G401 (cell line): ENCODE results near the gene RAB36. TPM values are rescaled to one million over a fixed set of nuclear protein-coding genes. Genes with fewer than 3 reads are reported as not detected.
A peak's percentile ranks its signal among the peaks of the same experiment; 100 is the strongest.

Experiments
- DNase-seq: peaks from one replicate; pipeline ENCODE4 v3.0.0-alpha.2; 2015; ENCODE audit warnings: low spot score
- in situ Hi-C: cut with HindIII; loops from 2 replicates; pipeline ENCODE4 v1.10.0; 2016; ENCODE audit warnings: low sequenced_read_pairs, mixed read lengths
- total RNA-seq: library from RNA; depleted of rRNA; stranded (reverse); fragments of >200 nt; shearing (Covaris generic); gene quantifications from 2 replicates; pipeline ENCODE4 v1.2.3, GENCODE V29; 2014

RAB36 gene
- total RNA-seq, 1 experiment from 2014 or later, result 1.5 TPM

DNA sequence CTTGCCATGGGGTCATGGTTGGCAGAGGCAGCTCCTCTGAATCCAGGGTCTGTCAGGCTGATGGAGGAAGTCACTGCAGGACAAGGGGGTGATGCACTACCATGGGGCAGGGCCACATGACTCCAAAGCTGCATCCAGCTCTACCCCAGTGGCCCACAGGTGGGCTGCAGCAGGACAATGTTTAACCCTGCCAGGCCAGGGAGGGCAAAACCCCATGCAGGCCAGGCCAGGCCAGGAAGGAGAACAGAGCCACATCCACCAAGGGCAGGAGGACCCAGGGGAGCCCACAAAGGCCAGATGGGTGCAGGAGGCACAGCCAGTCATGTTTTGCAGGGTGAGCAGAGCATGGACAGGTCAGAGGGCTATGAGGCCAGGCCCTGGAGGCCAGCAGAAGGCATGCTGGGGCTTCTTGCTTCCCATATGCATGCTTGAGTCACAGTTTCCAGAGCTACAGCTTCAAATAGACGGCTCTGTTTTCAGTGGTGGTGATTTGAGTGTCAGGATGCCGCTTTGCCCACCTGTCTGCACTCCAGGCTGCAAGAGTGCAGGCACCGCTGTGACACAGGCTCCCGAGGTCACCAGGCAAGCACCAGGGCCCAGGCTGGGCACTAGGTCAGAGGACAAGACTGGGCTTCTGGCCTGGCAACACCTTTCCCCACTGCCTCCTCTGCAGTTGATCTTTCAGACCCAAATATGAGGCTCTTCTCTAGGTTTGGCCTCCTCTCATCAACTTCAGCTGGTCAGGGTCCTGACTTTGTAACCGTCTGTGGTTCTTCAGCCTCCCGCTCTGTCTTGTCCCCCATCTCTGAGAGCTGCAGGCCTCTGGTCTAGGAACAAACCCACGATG lies 26.4 kb upstream of the RAB36 start:
- in situ Hi-C loops, result no loop called here
- no peak for DNase-seq

DNA sequence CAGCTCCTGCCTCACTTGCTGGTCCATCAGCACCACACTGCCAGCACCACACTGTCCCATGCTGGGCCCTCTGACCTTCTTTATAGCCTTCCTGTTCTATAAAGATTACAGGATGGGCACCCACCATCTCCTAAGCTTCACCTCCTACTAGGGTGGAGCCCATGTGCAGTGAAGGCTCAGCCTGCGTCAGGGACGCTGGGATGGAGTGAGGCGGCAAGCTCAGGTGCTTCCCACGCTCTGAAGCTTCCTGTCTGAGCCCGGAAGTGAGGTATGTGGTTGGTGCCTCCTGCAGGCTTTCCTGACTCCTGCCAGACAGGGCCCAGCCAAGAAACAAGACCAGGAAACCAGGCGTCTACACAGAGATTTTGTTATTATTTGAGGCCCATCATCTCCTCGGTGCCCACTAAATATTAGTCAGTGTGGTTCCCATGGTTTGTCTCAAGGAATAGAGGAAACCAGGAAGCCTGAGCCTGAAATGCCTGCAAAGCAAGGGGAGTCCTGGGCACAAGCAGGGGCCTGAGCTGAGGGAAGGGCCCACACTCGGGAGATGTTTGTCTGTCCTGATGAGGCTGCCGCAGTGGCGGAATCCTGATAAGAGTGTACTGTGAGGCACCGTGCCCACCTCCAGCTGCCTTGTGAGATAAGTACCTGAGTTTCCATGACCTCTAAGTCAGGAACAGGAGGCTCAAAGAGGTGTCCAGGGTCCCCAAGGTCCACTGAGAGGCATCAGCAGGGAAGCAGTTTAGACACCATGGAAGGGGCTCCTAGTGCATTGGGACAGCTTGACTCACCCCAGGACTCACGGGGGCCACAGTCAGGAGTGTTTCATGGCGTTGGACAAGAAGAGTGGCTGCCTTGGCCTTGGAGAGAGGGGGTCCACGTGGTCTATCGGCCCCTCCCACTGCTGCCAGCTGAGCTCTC lies 25.5 kb upstream of the RAB36 start:
- DNase-seq, result peak; percentile 38
- in situ Hi-C loops, result no loop called here

DNA sequence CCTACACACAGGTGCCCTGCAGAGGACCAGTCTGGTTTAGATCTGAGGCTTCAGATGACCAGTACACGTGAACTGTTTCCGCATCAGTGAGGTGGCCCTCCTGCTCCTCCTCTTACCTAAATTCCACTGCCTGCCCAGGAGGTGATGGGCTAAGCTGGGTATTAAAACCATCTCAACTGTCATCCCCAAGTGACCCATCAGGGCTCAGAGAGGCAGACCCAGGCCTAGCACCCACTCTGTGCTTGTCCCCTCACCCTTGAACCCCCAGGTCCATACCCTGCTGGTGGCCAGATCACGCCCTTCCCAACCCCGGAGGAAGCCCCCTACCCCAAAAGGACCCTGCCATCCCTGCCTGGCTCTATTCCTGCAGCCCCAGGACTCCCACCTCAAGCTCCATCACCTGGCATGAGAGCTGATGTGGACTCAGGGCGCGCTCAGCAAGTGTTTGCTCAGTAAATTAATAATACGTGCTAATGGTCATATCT lies 24.8 kb upstream of the RAB36 start:
- no peak for DNase-seq
- in situ Hi-C loops, result no loop called here

DNA sequence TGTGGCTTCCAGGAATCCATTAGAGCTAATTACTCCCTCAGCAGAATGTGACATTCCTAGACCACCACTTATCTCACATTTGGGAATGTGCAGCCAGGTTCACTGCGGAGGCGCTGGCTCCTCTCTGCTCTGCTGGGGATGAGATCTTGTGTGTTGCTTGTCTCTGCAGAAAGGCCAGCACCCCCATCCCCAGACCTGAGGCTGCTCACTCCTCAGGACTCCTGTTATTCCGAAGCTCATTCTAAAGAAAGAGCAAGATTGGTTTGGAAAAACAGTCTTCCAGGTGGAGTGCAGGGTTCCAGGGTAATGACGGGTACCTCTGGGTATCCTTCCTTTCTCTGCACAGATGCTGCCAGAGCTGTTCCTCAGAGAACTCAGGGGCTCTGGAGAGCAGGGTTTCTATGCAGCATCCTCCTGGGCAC lies 24.3 kb upstream of the RAB36 start:
- in situ Hi-C loops, result no loop called here
- no peak for DNase-seq

DNA sequence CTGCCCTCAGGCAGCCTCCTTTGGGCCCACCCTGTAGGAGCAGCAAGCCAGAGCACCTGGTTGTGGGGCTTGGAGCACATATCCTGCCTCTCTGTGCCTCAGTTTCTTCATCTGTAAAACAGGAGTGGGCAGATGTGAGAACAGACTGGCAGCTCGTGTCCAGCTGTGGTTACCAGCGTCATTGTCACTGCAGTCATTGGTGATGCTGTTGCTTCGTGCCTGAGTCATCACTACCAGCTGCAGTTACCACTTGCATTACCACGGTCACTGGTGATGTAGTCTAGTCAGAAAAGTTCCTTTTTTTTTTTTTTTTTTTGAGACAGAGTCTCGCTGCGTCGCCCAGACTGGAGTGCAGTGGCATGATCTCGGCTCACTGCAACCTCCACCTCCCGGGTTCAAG lies 23.9 kb upstream of the RAB36 start:
- in situ Hi-C loops, result no loop called here
- no peak for DNase-seq

DNA sequence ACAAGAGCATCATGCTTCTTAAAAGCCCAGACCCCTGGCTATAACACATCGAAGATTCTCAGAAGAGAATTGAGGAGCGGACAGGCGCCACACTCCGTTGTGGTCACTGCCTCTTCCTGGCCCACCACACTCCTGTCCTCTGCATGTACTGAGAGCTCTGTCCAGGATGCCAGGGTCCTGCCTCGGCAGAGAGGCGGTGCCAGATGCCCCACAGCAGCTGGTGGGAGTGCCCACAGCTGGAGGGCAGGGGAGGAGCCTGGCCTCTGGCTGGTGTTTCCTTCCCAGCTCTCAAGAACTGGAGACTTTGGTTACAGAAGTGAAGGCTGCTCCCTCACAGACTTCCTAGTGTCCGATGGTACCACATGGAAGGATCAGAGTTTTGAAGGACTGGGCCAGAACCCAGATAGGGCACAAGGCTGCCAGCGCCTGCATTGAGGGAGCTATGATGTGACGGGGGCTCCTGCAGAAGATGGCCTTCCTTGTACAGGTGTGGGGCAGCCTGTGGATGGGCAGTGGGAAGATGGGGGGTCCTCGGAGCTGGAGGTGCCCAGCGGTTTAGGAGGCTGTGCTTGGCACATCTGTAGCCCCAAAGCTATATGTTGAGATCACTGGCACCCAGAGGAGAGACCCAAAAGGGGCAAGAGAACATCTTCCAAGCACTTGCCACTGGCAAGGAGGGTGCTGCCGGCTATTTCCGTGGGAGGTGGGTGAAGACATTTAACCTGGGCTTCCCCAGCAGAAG lies 22.9 kb upstream of the RAB36 start:
- no peak for DNase-seq
- in situ Hi-C loops, result no loop called here

DNA sequence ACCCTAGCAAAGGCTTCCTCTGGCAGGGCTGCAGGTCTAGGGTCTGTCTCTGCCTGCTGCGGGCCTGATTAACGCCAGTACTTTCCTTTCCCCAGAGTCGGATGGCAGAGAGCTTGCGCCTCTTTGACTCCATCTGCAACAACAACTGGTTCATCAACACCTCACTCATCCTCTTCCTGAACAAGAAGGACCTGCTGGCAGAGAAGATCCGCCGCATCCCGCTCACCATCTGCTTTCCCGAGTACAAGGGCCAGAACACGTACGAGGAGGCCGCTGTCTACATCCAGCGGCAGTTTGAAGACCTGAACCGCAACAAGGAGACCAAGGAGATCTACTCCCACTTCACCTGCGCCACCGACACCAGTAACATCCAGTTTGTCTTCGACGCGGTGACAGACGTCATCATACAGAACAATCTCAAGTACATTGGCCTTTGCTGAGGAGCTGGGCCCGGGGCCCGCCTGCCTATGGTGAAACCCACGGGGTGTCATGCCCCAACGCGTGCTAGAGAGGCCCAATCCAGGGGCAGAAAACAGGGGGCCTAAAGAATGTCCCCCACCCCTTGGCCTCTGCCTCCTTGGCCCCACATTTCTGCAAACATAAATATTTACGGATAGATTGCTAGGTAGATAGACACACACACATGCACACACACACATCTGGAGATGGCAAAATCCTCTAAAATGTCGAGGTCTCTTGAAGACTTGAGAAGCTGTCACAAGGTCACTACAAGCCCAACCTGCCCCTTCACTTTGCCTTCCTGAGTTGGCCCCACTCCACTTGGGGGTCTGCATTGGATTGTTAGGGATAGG lies 22.1 kb upstream of the RAB36 start:
- no peak for DNase-seq
- in situ Hi-C loops, result no loop called here

DNA sequence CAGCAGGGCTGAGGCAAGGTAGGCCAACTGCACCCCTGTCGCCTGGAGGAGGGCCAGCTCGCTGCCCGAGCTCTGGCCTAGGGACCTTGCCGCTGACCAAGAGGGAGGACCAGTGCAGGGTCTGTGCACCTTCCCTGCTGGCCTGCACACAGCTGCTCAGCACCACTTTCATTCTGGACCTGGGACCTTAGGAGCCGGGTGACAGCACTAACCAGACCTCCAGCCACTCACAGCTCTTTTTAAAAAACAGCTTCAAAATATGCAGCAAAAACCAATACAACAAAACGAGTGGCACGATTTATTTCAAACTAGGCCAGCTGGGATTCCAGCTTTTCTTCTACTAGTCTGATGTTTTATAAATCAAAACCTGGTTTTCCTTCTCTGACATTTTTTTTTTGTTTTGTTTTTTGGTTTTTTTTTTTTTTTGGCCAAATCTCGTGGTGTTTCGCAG lies 21.4 kb upstream of the RAB36 start:
- DNase-seq, result no peak
- in situ Hi-C loops, result no loop called here

DNA sequence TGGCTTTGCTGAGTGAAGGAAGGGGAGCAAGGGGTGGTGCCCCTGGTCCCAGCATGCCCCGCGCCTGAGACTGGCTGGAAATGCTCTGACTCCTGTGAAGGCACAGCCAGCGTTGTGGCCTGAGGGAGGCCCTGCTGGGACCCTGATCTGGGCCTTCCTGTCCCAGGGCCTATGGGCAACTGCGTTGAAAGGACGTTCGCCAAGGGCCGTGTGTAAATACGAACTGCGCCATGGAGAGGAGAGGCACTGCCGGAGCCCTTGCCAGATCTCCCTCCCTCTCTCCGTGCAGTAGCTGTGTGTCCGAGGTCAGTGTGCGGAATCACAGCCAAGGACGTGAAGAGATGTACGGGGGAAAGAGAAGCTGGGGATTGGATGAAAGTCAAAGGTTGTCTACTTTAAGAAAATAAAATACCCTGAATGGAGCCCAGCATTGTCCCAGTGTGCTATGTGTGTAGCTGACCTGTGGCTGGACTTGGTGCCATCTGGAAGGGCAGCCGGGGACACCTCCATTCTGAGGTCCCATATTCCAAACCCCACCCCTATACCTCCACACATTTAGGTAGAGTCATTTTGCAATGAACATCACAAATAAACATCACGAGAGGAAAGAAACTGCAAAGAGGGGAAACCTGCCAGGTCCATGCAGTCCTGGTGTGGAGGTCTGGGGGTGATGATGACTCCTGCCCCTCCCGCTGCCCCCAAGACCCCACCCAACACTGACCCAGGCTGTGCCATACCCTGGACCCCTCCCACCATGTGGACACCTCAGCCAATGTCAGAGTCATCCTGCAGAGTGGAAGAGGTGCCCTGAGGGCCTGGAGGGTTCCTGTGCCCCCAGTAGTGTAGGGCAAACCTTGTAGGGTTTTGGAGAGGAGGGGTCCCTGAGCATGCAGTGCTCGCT lies 20.4 kb upstream of the RAB36 start:
- peak; percentile 43 for DNase-seq
- in situ Hi-C loops, result no loop called here

DNA sequence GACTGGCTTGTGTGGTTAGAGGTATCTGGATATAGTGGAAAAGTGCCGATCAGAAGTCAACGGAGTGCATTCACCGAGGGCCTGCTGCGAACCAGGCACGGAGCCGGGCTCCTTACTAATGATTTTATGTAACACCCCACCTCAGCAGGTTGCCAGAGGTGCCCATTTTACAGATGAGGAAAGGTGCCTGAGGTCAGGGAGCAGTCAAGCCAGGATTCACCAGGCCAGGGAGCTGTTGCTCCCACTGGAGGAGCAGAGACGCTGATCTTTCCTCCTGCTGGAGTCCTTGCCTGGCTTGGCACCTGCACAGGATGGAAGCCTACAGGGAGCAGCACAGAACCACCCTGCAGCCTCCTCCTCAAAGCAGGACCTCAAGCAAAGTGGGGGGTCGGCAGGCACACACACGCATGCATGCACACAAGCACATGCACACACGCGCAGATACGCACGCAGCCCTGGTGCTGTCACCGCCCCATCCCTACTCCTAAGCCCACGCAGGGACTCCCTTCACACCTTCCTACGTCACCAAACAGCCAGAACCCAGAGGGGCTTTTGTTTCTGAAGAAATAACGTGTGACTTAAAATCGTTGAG lies 19.7 kb upstream of the RAB36 start:
- in situ Hi-C loops, result no loop called here
- no peak for DNase-seq

DNA sequence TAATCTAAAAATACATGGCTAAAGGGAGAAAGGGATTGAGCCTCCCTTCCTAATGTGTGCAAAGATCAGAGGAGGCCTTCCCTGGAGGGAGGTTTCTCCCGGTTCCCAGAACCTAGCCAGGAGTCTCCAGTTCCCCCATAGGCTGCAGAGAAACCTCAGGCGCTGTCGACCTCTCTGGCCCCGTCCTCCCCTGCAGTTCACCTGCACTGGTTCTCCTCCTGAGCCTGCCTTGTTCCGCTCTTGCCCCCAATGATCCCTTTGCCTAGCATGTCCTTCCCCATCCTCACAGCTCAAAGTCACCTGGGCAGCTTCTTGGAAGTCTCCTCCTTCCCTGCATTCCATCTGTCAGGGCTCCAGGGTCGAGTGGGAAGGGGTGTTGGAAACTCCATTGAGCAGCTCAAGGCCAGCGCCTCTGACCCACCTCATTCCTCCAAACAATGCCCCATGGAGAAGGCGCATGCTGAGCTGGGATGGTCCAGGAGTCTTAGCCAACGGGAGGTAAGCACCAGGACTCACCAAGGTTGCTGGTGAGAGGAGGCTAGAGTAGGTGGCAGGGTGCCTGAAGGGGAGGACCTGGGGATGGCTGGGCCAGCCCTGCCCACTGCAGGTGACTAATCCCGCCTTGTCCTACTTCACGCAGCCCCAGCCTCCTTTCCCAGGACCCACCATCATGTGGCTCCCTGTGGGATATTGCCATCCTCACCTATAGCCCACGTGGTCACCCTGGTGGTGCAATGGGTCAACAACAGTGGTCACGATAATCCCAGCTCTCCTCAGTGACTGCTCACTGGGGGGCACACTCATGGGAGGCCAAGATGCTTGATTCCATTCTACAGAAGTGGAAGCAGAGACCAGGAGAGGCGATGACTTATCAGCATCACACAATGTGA lies 18.9 kb upstream of the RAB36 start:
- in situ Hi-C loops, result no loop called here

DNA sequence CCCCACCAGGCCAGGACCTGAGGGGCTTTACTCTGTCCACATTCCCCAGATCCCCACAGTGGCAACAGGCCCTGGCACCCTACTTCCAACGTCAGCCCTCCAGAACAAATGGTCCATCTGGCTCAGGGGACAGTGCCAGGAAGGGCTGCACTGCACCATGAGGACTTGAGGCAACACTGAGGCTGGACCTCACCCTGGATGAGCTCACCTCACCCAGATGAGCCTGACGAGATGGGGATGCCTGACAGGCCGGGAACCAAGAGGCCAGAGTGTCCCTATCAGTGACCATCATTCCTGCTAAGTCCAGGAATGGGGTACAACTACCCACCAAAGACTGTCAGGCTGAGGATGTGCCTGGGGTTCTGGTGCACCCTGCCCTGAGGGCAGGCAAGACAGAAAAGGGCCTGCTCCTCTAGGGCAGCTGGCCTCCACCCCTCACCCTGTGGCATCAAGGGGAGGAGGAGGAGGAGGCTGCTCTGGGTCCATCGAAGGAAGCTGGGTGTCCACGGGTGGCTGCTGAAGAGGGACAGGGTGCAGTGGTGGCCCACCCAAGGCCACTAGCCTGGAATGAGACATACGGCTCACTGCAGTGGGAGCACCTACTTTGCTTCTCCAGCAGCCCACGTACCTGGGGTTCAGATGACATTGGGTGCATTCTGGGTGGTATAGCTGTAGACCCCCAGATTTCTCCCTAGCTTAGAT lies 18.1 kb upstream of the RAB36 start:
- DNase-seq, result peak; percentile 67
- in situ Hi-C loops, result no loop called here

More for the DNA sequence above, 18.9 kb upstream of the RAB36 start:
- peak; percentile 32 for DNase-seq

DNA sequence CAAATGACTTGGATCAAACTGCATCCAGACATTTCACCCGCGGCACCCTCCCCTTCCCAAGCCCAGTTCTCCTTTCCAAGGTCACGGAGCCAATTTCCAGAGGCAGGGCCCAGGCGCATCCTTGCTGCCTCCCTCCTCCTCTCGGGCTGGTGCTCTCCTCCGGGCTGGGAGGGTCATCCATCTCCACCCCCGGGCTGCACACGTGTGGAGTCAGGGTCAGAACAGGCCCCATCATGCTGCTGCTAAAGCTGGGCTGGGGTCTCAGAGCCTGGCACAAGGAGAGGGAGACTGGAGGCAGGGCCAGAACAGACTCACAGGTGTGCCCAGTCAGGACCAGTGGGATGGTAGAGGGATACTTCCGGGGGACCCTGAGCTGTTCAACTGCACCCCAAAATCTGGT lies 17.5 kb upstream of the RAB36 start:
- no peak for DNase-seq
- in situ Hi-C loops, result no loop called here

DNA sequence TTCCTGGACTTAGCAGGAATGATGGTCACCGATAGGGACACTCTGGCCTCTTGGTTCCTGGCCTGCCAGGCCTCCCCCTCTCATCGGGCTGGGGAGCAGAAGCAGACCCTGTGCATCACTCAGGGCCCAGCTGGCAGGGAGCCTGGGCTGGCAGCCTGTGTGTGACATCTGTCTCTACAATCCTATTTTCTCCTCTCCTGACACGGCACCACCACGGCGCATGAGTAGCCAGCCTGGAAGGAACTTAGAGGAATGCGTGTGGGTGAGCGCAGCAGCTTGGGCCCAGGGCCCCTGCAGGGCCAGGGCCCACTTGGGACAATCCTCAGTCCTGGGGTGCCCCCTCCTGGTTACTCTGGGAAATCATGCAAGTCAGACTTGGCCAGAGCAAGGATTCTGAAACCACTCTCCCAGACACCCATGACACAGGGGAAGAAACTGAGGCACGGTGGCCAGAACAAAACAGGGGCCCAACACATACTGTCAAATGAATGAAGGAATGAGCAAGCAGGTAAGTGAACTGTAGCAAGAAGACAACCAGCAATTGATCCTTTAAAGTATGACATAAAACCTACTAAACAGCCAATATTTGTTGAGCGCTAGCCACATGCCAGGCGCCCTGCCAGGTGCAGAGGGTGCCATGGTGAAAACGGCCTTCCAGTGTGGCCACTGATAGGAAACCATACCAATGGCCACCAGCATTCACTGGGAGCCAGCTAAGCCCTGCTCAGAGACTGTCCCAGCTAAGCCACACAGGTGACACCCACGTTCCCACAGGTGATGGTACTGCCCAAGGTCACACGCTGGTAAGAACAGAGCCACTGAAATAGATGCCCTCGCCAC lies 16.8 kb upstream of the RAB36 start:
- peak; percentile 87 for DNase-seq
- in situ Hi-C loops, result no loop called here

DNA sequence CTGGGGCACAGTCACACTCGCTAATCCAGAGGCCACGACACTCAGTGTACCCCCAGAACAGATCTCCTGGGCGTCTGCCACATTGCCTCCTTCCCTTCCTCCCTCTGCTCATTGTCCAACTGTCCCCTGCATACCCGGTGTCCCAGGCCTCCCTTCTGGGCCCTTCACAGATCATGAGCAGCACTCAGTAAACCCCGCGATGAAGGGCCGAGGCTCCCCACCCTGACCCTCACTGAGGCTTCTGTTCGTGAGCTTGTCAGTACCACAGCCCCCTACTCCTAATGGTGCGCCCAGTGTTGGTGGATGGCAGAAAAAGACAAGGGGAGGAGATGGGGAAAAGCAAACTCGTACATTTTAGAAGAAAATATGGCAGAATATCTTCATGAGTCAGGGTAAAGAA lies 16.1 kb upstream of the RAB36 start:
- DNase-seq, result no peak
- in situ Hi-C loops, result no loop called here
